RWPE2 (cell line): ENCODE results near the gene PTPRN2.

ENCODE experiments used
- ATAC-seq: fragments of 200-7000 bp; cut with Tn5 transposase; 3 replicates; pipeline ENCODE4 v1.9.1; 2021; ENCODE audit warnings: low read depth
- DNase-seq: peaks from one replicate; pipeline ENCODE4 v3.0.0-alpha.2; 2020; ENCODE audit warnings: low spot score
- H3K27ac ChIP-seq: fragments of 450-650 bp; 2 replicates; pipeline ENCODE4 v1.5.1; 2017; ENCODE audit warnings: mild to moderate bottlenecking; ENCODE audit not compliant: poor library complexity, severe bottlenecking
- H3K27me3 ChIP-seq: fragments of 250-450 bp; sonication (Bioruptor Pico); 2 replicates; pipeline ENCODE4 v1.5.1; 2021; ENCODE audit warnings: mild to moderate bottlenecking, moderate library complexity; ENCODE audit not compliant: insufficient read depth, poor library complexity, severe bottlenecking
- H3K36me3 ChIP-seq: fragments of 250-450 bp; sonication (Bioruptor Pico); 2 replicates; pipeline ENCODE4 v1.5.1; 2020; ENCODE audit warnings: low read depth, mild to moderate bottlenecking, moderate library complexity
- H3K4me1 ChIP-seq: fragments of 250-450 bp; sonication (Bioruptor Pico); 2 replicates; pipeline ENCODE4 v1.5.1; 2021; ENCODE audit warnings: mild to moderate bottlenecking, moderate library complexity; ENCODE audit not compliant: insufficient read depth, poor library complexity, severe bottlenecking
- H3K4me3 ChIP-seq: fragments of 250-450 bp; sonication (Bioruptor Pico); 2 replicates; pipeline ENCODE4 v1.5.1; 2021; ENCODE audit warnings: mild to moderate bottlenecking, moderate library complexity; ENCODE audit not compliant: severe bottlenecking
- H3K9me3 ChIP-seq: fragments of 250-450 bp; sonication (Bioruptor Pico); 2 replicates; pipeline ENCODE4 v1.5.1; 2021; ENCODE audit warnings: mild to moderate bottlenecking, moderate library complexity; ENCODE audit not compliant: severe bottlenecking
- CTCF ChIP-seq: fragments of 450-650 bp; IDR thresholded peaks from one replicate; pipeline ENCODE4 v1.5.1; 2017; ENCODE audit warnings: mild to moderate bottlenecking, moderate library complexity; ENCODE audit not compliant: poor library complexity, severe bottlenecking

Gene PTPRN2

GRCh38 chr7:157875230-157876179, 712.1 kb downstream of the PTPRN2 start:
- H3K27ac ChIP-seq: no peak overlapping the region
- no peaks in the 10 kb centered on the region for H3K4me1 ChIP-seq
- H3K9me3 ChIP-seq: peaks cover 2% of the 10 kb centered on the region
- peak; percentile 10 for TF ChIP-seq CTCF
- ATAC-seq (no peak), DNase-seq (peak; percentile 45)
- no peaks in the 10 kb centered on the region for H3K36me3 ChIP-seq
- no peak overlapping the region for H3K4me3 ChIP-seq
- H3K27me3 ChIP-seq: no peaks in the 10 kb centered on the region

GRCh38 chr7:157874870-157875229, 712.8 kb downstream of the PTPRN2 start:
- H3K9me3 ChIP-seq: no peaks in the 10 kb centered on the region
- no peak for ATAC-seq

GRCh38 chr7:157874208-157874816, 713.3 kb downstream of the PTPRN2 start:
- no peaks in the 10 kb centered on the region for H3K4me1 ChIP-seq
- H3K9me3 ChIP-seq: no peaks in the 10 kb centered on the region
- H3K36me3 ChIP-seq: no peaks in the 10 kb centered on the region
- H3K27ac ChIP-seq: no peak overlapping the region
- no peak overlapping the region for H3K4me3 ChIP-seq
- ATAC-seq (no peak), DNase-seq (peak; percentile 42)
- TF ChIP-seq CTCF: no peak
- H3K27me3 ChIP-seq: no peaks in the 10 kb centered on the region

More at GRCh38 chr7:157874870-157875229, 712.8 kb downstream of the PTPRN2 start:
- DNase-seq: no peak
- Histone ChIP-seq H3K4me1 (no peaks in the 10 kb centered on the region), H3K4me3 (no peak overlapping the region), H3K36me3 (no peaks in the 10 kb centered on the region), H3K27me3 (no peaks in the 10 kb centered on the region), H3K27ac (no peak overlapping the region)
- TF ChIP-seq CTCF: no peak

GRCh38 chr7:157873664-157874063, 714.0 kb downstream of the PTPRN2 start:
- no peak overlapping the region for H3K27ac ChIP-seq
- no peaks in the 10 kb centered on the region for H3K36me3 ChIP-seq
- H3K4me3 ChIP-seq: no peak overlapping the region
- H3K4me1 ChIP-seq: no peaks in the 10 kb centered on the region
- no peaks in the 10 kb centered on the region for H3K9me3 ChIP-seq
- DNase-seq: peak; percentile 29
- TF ChIP-seq CTCF: no peak
- ATAC-seq: no peak
- H3K27me3 ChIP-seq: no peaks in the 10 kb centered on the region
